ENCODE results near the gene NOL12. TPM values are rescaled to one million over a fixed set of nuclear protein-coding genes. Genes with fewer than 3 reads are reported as not detected.

The NOL12 gene
- total RNA-seq, 2 donors from 2014 or later: 31.3 to 36.3 TPM

DNA sequence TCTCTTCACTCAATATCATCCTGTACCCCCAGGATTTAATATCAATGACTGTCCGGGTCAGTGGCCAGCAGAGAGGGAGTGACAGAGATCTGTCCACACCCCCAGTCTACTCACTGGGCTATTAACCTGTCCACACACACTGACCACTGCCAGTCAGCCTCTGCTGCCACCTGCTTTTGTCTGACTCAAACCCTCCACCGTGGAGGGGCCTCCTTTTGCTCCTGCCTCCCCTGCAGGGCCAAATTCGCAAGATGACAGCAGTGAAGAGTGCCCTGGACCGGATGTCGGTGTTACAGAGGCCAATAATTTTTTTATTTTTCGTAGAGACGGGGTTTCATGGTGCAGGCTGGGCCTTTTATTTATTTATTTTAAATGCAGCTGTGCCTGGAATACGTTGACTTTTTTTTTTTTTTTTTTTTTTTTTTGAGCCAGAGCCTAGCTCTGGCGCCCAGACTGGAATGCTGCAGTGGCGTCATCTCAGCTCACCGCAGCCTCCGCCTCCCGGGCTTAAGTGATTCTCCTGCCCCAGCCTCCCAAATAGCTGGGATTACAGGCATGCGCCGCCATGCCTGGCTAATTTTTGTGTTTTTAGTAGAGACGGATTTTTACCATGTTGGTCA lies 22.5 kb upstream of the NOL12 start:
- Mint-ChIP-seq H3K36me3 (ENCODE audit: insufficient read depth in 2 of 2) (peaks cover 0 to 4% of the 10 kb centered on the region in 2 donors), H3K4me3 (no peak overlapping the region), H3K27ac (no peak overlapping the region), H3K27me3 (ENCODE audit: low read depth) (no peaks in the 10 kb centered on the region), H3K9me3 (no peaks in the 10 kb centered on the region), H3K4me1 (ENCODE audit: low read depth) (peaks cover 34% of the 10 kb centered on the region)
- DNase-seq (no peak), ATAC-seq (replicated peaks in 1 of 2) (no peak)

DNA sequence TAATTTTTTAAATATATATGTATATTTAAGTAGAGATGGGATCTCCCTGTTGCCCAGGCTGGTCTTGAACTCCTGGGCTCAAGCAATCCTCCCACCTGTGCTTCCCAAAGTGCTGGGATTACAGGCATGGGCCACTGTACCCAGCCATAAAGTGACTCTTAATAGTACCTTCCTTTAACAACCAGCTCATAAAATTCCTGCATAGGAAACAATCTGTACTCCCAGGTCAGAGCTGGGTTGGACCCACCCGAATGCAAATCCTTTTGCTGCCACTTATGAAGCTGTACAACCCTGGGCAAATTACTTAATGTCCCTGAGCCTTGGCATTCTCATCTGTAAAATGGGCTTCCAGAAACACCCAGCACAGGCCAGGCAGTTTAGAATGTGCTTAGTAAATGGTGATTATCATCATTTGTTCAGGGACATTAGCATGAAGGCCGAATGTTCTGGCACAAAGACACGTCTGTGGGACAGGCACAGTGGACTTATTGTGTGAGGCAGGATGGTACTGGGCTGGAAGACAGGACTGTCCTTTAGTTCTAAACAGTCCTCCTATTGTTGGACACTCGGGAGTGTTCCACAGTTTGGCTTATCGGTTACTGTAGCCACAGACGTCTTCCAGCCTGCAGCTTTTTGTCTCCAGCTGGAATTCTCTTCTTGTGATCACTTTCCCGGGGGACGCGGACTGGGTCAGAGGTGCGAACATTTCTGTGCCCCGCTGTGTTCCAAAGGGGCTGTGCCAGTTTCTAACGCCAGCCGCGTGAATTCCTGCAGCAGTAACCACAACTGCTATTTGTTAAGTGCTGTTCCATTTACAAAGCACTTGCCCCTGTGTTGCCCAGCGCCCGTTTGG lies 21.7 kb upstream of the NOL12 start:
- ATAC-seq (replicated peaks in 1 of 2) (no peak), DNase-seq (no peak)
- H3K36me3 Mint-ChIP-seq (ENCODE audit: insufficient read depth in 2 of 2): peaks cover 0 to 4% of the 10 kb centered on the region in 2 donors
- H3K27ac Mint-ChIP-seq: no peak overlapping the region
- H3K4me1 Mint-ChIP-seq (ENCODE audit: low read depth): peaks cover 32% of the 10 kb centered on the region
- H3K4me3 Mint-ChIP-seq: no peak overlapping the region
- no peaks in the 10 kb centered on the region for H3K27me3 Mint-ChIP-seq (ENCODE audit: low read depth)
- H3K9me3 Mint-ChIP-seq: no peaks in the 10 kb centered on the region

DNA sequence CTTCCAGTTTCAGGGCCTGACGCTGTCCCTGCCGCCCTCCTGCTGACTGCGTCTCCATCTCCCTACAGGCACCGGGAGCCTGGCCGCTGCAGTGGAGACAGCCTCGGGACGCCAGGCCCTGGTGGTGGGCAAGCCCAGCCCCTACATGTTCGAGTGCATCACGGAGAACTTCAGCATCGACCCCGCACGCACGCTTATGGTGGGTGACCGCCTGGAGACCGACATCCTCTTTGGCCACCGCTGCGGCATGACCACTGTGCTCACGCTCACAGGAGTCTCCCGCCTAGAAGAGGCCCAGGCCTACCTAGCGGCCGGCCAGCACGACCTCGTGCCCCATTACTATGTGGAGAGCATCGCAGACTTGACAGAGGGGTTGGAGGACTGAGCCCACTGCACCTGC lies 20.7 kb upstream of the NOL12 start:
- DNase-seq (no peak), ATAC-seq (replicated peaks in 1 of 2) (no peak)
- Mint-ChIP-seq H3K4me3 (no peak overlapping the region), H3K4me1 (ENCODE audit: low read depth) (peaks cover 26% of the 10 kb centered on the region), H3K36me3 (ENCODE audit: insufficient read depth in 2 of 2) (peaks cover 0 to 4% of the 10 kb centered on the region in 2 donors), H3K9me3 (no peaks in the 10 kb centered on the region), H3K27ac (no peak overlapping the region), H3K27me3 (ENCODE audit: low read depth) (no peaks in the 10 kb centered on the region)

DNA sequence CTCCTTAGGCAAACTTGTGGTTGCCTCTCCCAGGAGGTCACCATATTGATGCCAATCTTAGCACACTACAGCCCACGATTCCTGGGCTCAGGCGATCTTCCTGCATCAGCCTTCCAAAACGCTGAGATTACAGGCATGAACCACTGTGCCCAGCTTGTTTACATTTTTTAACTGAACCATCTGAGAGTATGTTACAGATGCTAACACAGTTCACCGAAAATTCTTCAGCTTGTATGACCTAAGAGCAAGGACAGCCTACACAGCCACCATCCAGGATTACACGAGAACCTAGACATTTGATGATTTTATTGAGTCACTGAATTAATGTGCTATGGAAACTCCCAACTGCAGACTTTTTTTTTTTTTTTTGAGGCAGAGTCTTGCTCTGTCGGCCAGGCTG lies 16.6 kb upstream of the NOL12 start:
- no peak overlapping the region for H3K4me3 Mint-ChIP-seq
- no peak overlapping the region for H3K27ac Mint-ChIP-seq
- peaks cover 0 to 2% of the 10 kb centered on the region in 2 donors for H3K36me3 Mint-ChIP-seq (ENCODE audit: insufficient read depth in 2 of 2)
- H3K9me3 Mint-ChIP-seq: no peaks in the 10 kb centered on the region
- peak; percentile 23 to 44 for ATAC-seq (replicated peaks in 1 of 2)
- DNase-seq: no peak
- H3K4me1 Mint-ChIP-seq (ENCODE audit: low read depth): peaks cover 32% of the 10 kb centered on the region
- no peaks in the 10 kb centered on the region for H3K27me3 Mint-ChIP-seq (ENCODE audit: low read depth)

DNA sequence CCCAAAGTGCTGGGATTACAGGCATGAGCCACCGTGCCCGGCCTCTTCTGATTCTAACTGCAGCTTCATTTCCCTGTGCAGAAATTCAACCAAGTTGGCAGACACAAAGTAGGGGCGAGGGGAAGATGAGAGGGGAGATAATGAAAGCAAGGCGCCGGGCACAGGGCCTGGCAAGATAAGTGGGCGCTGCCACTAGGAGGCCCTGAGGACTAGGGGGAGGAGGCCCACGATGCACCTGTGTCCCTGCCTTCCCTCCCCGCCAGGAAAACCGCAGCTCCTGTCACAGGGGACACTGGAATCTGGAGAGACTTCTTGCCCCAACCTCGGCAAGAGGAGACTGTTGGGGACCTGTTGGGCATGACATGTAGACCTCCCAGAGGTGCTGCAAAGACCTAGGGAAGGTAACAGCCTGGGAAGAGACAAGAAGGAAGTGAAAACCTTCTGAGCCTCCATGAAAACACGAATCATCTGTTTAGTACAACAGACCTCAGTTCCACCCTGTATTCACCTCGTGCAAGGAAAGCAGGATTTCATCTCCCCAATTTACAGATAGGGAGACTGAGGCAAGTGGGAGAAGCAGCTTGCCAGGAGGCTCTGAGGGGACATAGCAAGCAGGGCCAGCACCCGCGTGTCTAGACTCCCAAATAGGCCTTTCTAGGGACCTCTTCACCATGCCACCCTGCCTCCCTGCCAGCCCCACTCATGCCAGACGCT lies 13.8 kb upstream of the NOL12 start:
- Mint-ChIP-seq H3K9me3 (no peaks in the 10 kb centered on the region), H3K27ac (no peak overlapping the region), H3K4me3 (peak overlapping the region; percentile 9 to 57), H3K36me3 (ENCODE audit: insufficient read depth in 2 of 2) (no peaks in the 10 kb centered on the region), H3K4me1 (ENCODE audit: low read depth) (peaks cover 54% of the 10 kb centered on the region), H3K27me3 (ENCODE audit: low read depth) (no peaks in the 10 kb centered on the region)
- DNase-seq: no peak
- no peak for ATAC-seq (replicated peaks in 1 of 2)

DNA sequence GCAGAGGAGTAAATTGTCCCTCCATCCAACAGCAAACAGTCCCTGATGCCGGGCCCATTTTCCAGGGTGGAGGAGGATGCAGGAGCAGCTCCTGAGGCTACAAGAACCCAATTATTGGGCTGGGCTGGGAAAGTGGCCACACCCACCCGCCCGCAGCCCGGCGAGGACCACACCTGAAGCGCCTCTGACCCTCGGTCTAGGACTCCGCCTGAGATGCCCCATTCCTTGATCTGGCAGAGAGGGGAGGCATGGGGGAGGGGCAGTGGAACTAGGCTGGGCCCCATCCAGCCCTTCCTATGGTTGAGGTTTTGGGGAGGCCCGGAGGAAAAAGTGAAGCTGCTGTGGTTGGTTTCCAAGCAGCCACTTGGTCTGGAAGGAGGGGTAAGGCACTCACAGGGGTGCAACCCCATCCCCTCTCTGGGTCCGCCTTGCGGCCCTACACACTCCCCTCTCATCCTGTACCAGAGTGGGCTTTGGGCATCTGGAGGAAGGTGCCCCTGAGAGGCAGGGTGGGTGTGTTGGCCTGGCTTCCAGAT lies 13.2 kb upstream of the NOL12 start:
- ATAC-seq (replicated peaks in 1 of 2) (no peak), DNase-seq (peak in 1 of 2 donors; percentile 15)
- Mint-ChIP-seq H3K27ac (no peak overlapping the region), H3K36me3 (ENCODE audit: insufficient read depth in 2 of 2) (no peaks in the 10 kb centered on the region), H3K9me3 (no peaks in the 10 kb centered on the region), H3K4me3 (peak overlapping the region; percentile 9 to 57), H3K27me3 (ENCODE audit: low read depth) (no peaks in the 10 kb centered on the region), H3K4me1 (ENCODE audit: low read depth) (peaks cover 59% of the 10 kb centered on the region)

DNA sequence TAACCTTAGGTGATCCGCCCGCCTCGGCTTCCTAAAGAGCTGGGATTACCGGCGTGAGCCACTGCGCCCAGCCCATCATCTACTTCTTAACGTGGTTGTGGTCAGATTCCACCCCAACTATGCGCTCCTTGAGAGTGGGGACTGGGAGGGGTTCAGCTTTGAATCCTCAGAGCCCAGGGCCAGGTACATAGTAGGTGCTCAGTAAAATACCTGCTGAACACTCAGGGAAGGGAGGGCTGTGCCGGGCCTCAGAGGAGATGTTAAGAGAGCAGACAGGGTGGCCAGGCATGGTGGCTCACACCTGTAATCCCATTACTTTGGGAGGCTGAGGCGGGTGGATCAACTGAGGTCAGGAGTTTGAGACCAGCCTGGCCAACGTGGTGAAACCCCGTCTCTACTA lies 11.9 kb upstream of the NOL12 start:
- no peaks in the 10 kb centered on the region for H3K36me3 Mint-ChIP-seq (ENCODE audit: insufficient read depth in 2 of 2)
- H3K4me1 Mint-ChIP-seq (ENCODE audit: low read depth): peaks cover 63% of the 10 kb centered on the region
- ATAC-seq (replicated peaks in 1 of 2) (no peak), DNase-seq (no peak)
- H3K27me3 Mint-ChIP-seq (ENCODE audit: low read depth): no peaks in the 10 kb centered on the region
- H3K27ac Mint-ChIP-seq: no peak overlapping the region
- no peaks in the 10 kb centered on the region for H3K9me3 Mint-ChIP-seq
- H3K4me3 Mint-ChIP-seq: peak overlapping the region; percentile 58 to 70

DNA sequence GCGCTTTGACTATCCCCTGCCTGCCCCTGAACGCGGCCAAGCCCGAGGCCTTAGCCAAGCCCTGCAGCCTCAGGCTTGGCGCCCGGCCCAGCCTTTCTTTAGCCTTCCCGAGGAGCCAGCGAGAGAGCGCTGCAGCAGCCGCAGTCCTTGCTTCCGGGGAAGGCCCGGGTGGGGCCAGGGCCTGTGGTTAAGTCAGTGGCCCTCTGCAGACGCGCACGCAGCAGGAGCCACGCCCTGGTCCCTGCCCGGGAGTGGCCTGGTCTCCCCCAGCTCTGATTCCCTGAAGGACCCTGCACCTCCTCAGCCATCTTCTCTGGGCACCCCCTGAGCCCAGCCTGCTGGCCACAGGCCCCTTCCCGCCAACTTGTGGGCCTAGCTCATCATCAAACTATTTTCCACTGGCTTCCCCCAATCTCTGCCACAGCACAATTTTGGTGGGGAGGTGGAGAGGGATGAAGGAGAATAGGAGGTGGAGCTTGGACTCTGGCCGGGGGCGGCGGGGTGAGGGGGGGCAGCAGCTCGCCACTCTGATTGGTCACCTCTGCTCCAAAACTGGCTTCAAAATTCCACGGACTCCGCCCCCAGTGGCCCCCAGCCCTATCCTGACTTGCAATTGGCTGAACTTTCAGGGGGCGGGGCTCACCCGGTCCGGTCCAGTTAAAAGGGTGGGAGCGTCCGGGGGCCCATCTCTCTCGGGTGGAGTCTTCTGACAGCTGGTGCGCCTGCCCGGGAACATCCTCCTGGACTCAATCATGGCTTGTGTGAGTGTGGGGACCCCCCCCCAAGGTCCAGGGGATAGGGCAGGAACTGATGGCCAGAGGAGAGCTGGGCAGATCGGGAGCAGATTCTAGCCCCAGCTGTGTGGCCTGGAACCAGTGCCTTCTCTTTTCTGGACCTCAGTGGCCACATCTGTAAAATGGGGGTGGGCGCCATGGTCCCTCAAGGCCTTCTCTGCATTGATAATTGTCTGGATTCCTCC lies 10.9 kb upstream of the NOL12 start, which contains the start of gene LGALS1:
LGALS1 (plus strand) TSS at position 686 of the 979 bp plus-strand sequence; CDS start at position 753, 67 bp downstream.
- Mint-ChIP-seq H3K27ac (peak within 1 kb of the TSS; percentile 85), H3K9me3 (no peaks in the 10 kb centered on the region), H3K4me3 (peak within 1 kb of the TSS; percentile 88), H3K36me3 (ENCODE audit: insufficient read depth in 2 of 2) (no peaks in the 10 kb centered on the region), H3K4me1 (ENCODE audit: low read depth) (peaks cover 58% of the 10 kb centered on the region), H3K27me3 (ENCODE audit: low read depth) (no peaks in the 10 kb centered on the region)
- DNase-seq (peak; percentile 78 to 80), ATAC-seq (replicated peaks in 1 of 2) (peak; percentile 54 to 65)

DNA sequence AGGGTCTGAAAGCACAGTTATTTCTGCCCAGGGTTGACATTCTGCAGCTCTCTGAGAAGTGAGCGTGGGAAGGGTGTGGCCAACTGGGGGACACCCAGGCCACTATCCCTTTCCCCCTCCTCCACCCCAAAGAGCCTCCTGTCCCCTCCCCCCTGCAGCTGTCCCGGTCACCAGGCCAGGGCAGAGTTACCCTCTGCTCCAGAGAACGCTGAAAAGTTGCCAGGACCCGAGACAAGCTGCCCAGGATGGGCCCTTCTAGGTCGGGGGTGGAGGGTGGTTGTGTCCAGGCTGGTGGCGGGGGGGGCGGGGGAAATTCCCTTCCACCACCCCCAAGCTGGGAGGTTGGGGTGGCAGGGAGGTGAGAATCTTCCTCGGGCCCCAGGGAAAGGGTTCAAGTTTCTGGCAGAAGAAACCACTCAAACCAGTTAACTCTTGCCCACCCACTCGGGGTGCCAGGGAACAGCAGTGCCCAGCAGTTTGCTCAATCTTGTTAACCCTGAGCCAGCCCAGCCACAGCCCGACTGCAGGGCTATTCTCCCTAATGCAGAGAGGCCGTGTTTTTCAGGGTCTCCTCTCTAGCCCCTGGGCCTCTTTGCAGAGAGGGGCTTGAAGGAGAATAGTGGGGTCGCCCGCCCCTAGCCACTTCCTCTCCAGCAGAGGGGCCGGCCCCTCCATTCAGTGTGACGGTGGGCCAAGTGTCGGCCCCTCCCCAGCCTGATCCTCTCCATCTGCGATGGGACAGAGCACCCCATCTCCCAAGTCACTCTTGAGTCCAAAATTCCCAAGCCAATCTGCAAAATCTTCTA lies 10.0 kb upstream of the NOL12 start:
- ATAC-seq (replicated peaks in 1 of 2) (peak; percentile 1), DNase-seq (peak; percentile 21 to 34)
- Mint-ChIP-seq H3K9me3 (no peaks in the 10 kb centered on the region), H3K36me3 (ENCODE audit: insufficient read depth in 2 of 2) (no peaks in the 10 kb centered on the region), H3K4me1 (ENCODE audit: low read depth) (peaks cover 60% of the 10 kb centered on the region), H3K27ac (peak overlapping the region; percentile 70), H3K27me3 (ENCODE audit: low read depth) (no peaks in the 10 kb centered on the region), H3K4me3 (peak overlapping the region; percentile 88)

DNA sequence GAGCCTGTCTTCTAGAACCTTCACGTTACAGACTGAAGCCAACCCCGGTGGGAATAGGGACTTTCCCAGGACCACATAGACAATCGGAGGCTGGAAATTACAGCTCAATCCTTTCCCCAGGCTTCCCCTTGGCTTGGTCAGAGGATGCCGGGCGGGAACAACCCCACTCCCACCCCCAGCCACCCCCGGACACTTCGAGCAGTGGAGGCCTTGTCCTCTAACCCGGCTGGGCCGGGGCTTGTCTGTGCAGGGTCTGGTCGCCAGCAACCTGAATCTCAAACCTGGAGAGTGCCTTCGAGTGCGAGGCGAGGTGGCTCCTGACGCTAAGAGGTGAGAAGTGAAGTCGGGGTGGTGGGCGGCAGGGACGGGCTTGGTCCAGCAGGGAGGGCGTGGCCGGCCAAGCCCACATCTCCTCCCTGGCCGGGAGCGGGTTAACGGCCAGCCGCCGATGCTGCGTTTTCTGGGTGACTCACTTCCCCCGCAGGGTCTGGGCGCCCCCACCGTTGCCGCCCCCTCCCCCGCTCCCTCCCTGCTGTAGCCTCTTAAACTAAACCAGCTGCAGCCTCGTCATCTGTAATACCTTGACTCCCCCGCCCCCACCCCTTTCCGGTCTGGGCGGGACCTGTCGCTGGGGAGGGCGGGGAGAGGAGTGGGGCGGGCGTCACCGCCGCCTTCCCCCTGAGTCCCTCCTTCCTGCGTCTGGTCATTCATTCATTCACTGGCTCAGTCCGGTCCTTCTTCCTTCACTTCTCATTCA lies 9.2 kb upstream of the NOL12 start:
- peaks cover 66% of the 10 kb centered on the region for H3K4me1 Mint-ChIP-seq (ENCODE audit: low read depth)
- H3K27ac Mint-ChIP-seq: peak overlapping the region; percentile 70
- no peaks in the 10 kb centered on the region for H3K9me3 Mint-ChIP-seq
- H3K4me3 Mint-ChIP-seq: peak overlapping the region; percentile 88
- no peaks in the 10 kb centered on the region for H3K27me3 Mint-ChIP-seq (ENCODE audit: low read depth)
- DNase-seq: peak; percentile 91 to 94
- H3K36me3 Mint-ChIP-seq (ENCODE audit: insufficient read depth in 2 of 2): no peaks in the 10 kb centered on the region
- ATAC-seq (replicated peaks in 1 of 2): peak; percentile 83 to 88

DNA sequence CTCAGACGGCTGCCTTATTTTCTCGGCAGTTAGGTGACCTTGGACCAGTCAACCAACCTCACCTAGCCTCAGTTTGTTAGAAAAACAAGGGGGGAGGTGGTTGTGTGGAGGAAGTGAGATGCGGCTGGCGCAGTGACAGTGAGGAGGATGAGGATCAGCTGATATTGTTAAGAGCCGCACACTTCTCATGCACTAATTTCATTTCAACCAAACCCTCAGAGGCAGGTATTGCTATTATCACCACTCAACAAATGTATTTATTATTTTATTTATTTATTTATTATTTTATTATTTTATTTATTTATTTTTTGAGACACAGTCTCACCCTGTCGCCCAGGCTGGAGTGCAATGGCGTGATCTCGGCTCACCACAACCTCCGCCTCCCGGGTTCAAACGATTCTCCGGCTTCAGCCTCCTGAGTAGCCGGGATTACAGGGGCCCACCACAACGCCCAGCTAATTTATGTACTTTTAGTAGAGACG lies 8.6 kb upstream of the NOL12 start:
- Mint-ChIP-seq H3K27me3 (ENCODE audit: low read depth) (no peaks in the 10 kb centered on the region), H3K4me3 (peak overlapping the region; percentile 88), H3K9me3 (no peaks in the 10 kb centered on the region), H3K36me3 (ENCODE audit: insufficient read depth in 2 of 2) (no peaks in the 10 kb centered on the region), H3K27ac (peak overlapping the region; percentile 59), H3K4me1 (ENCODE audit: low read depth) (peaks cover 59% of the 10 kb centered on the region)
- DNase-seq: no peak
- peak in 1 of 2 donors; percentile 25 for ATAC-seq (replicated peaks in 1 of 2)

Measured in activated T-cell treated with anti-CD3 and anti-CD28 coated beads, Interleukin-2, amount 50 U/mL, for 72 hours (primary cell).